Endothelial cell of umbilical vein (primary cell): Measurements from ENCODE around the gene KRT81. TPM values are rescaled to one million over a fixed set of nuclear protein-coding genes. Genes with fewer than 3 reads are reported as not detected.
A peak's percentile ranks its signal among the peaks of the same experiment; 100 is the strongest.
"Not testable (repeated sequence)": the region's sequence is repeated elsewhere in the genome, so short reads cannot be mapped to it uniquely, and the experiment has no call there.

Experiments
- BruUV-seq: library from RNA; stranded (reverse); fragments of 400-500 nt; replicated peaks from 2 replicates; lab custom pipeline; 2021; lab: Mats Ljungman, UMichigan
- CTCF ChIA-PET: fragments of 300-600, 350-600 bp; sonication (Branson Sonifier 250); formaldehyde crosslinking; loops from one replicate; lab custom pipeline; 2021; ENCODE audit warnings: antibody characterized with exemption, inconsistent platforms; lab: Charles Lee
- POLR2A ChIA-PET: fragments of 300-600, 350-600 bp; sonication (Branson Sonifier 250); formaldehyde crosslinking; loops from one replicate; lab custom pipeline; 2021; ENCODE audit warnings: antibody characterized with exemption, inconsistent platforms; lab: Charles Lee
- DNase-seq: peaks from one replicate; pipeline ENCODE4 v3.0.0-alpha.2; 2011; ENCODE audit warnings: low read depth, low spot score
- FAIRE-seq: peaks from 2 replicates; lab custom pipeline; 2011; peaks lifted over from hg19 to GRCh38; lab: Jason Lieb, UNC
- H2AFZ ChIP-seq: 2 replicates; pipeline ENCODE4 v1.6.0; 2012; ENCODE audit warnings: low read depth, low read length, control low read depth, inconsistent platforms
- H3K27ac ChIP-seq: 2 replicates; pipeline ENCODE4 v1.5.1; 2011; ENCODE audit warnings: low read depth, mild to moderate bottlenecking, control low read depth, low read length, moderate library complexity; ENCODE audit not compliant: insufficient read depth
- H3K27me3 ChIP-seq, 2 experiments: 2 replicates each; pipeline versions ENCODE4 v1.6.0 to v1.6.1; 2011; ENCODE audit warnings: low read length in 2 of 2, mixed read lengths in 1 of 2; ENCODE audit not compliant: control insufficient read depth in 2 of 2, insufficient read depth in 2 of 2
- H3K36me3 ChIP-seq, 2 experiments: 2 replicates in 1 of 2; 3 replicates in 1 of 2; pipeline ENCODE4 v1.5.1; 2011; ENCODE audit warnings: low read length in 2 of 2, mild to moderate bottlenecking in 1 of 2, moderate library complexity in 1 of 2; ENCODE audit not compliant: control insufficient read depth in 2 of 2, insufficient read depth in 2 of 2; ENCODE audit errors: extremely low read depth in 1 of 2
- H3K4me1 ChIP-seq: 3 replicates; pipeline ENCODE4 v1.5.1; 2011; ENCODE audit warnings: mild to moderate bottlenecking, low read length; ENCODE audit not compliant: control insufficient read depth, insufficient read depth; ENCODE audit errors: extremely low read depth
- H3K4me2 ChIP-seq: 2 replicates; pipeline ENCODE4 v1.6.1; 2011; ENCODE audit warnings: low read length, control low read depth, mixed read lengths; ENCODE audit not compliant: insufficient read depth
- H3K4me3 ChIP-seq, 3 experiments: fragments of 200-600 bp in 1 of 3; sonication (generic), shearing (Covaris generic) in 1 of 3; replicated peaks in 1 of 3; 2 replicates each; pipeline ENCODE4 v1.5.1; 2011 to 2016; ENCODE audit warnings: control low read depth in 3 of 3, low read length in 3 of 3, mild to moderate bottlenecking in 2 of 3, inconsistent platforms in 1 of 3, low read depth in 1 of 3, moderate library complexity in 1 of 3; ENCODE audit not compliant: insufficient read depth in 1 of 3
- H3K79me2 ChIP-seq: 2 replicates; pipeline ENCODE4 v1.6.0; 2012; ENCODE audit warnings: low read length, inconsistent platforms; ENCODE audit not compliant: control insufficient read depth, insufficient read depth
- H3K9ac ChIP-seq: replicated peaks from 2 replicates; pipeline ENCODE3; 2011; ENCODE audit warnings: low read length, control low read depth; ENCODE audit not compliant: insufficient read depth; ENCODE audit errors: extremely low read depth
- H3K9me1 ChIP-seq: replicated peaks from 3 replicates; pipeline ENCODE4 v1.6.0; 2011; ENCODE audit warnings: mild to moderate bottlenecking, low read length; ENCODE audit not compliant: control insufficient read depth, insufficient read depth; ENCODE audit errors: extremely low read depth
- H3K9me3 ChIP-seq: replicated peaks from 2 replicates; pipeline ENCODE4 v1.5.1; 2012; ENCODE audit warnings: low read length, inconsistent platforms; ENCODE audit not compliant: control insufficient read depth, insufficient read depth
- H4K20me1 ChIP-seq: replicated peaks from 2 replicates; pipeline ENCODE3; 2011; ENCODE audit warnings: mild to moderate bottlenecking, low read length; ENCODE audit not compliant: control insufficient read depth, insufficient read depth; ENCODE audit errors: extremely low read depth
- EZH2 ChIP-seq: IDR thresholded peaks from 2 replicates; pipeline ENCODE4 v1.6.1; 2012; ENCODE audit warnings: borderline replicate concordance, low read depth, mild to moderate bottlenecking, moderate library complexity, low read length, inconsistent platforms; ENCODE audit not compliant: severe bottlenecking
- FOS ChIP-seq: IDR thresholded peaks from 2 replicates; pipeline ENCODE4 v1.6.1; 2011; ENCODE audit warnings: mild to moderate bottlenecking, low read length, moderate library complexity, borderline replicate concordance; ENCODE audit not compliant: insufficient read depth
- GATA2 ChIP-seq: IDR thresholded peaks from 2 replicates; pipeline ENCODE4 v1.7.0; 2011; ENCODE audit warnings: low read depth, mild to moderate bottlenecking, moderate library complexity, mixed read lengths, low read length; ENCODE audit not compliant: insufficient read length, insufficient read depth
- JUN ChIP-seq: IDR thresholded peaks from 2 replicates; pipeline ENCODE4 v1.6.1; 2011; ENCODE audit warnings: borderline replicate concordance, low read depth; ENCODE audit not compliant: insufficient read length, insufficient read depth
- MAX ChIP-seq: IDR thresholded peaks from 2 replicates; pipeline ENCODE4 v1.6.1; 2011; ENCODE audit not compliant: insufficient read depth, insufficient read length
- dilution Hi-C: fragments of 300-500 bp; cut with MboI; formaldehyde crosslinking; loops from one replicate; pipeline ENCODE4 v1.15.0; 2019; ENCODE audit warnings: low sequenced_read_pairs; ENCODE audit not compliant: extremely low pct_ligation_motif_present
- intact Hi-C: fragments of 100-400 bp; cut with micrococcal nuclease; formaldehyde crosslinking; loops from one replicate; pipeline ENCODE4 v1.10.0; 2022
- polyA plus RNA-seq, 4 experiments: library from polyadenylated mRNA; depleted of rRNA in 3 of 4; stranded (reverse) in 3 of 4; unstranded in 1 of 4; fragments of >200 nt; gene quantifications; 2 replicates each; pipeline versions ENCODE4 v1.2.1 to v1.2.3, GENCODE V29; 2011 to 2012; ENCODE audit warnings: missing spikeins in 1 of 4
- total RNA-seq: library from RNA; stranded (reverse); gene quantifications from 2 replicates; pipeline ENCODE4 v1.2.3, GENCODE V29; 2021
- TF ChIP-seq, protein P1 (sequence below), 2 donors: IDR thresholded peaks; 1 replicate in 1 of 2; 2 replicates in 1 of 2; pipeline ENCODE4 v1.5.1; 2011; ENCODE audit warnings: low read length in 2 of 2, mild to moderate bottlenecking in 2 of 2, moderate library complexity in 2 of 2, control low read depth in 1 of 2, inconsistent platforms in 1 of 2, low read depth in 1 of 2; ENCODE audit not compliant: insufficient read depth in 1 of 2; ENCODE audit errors: extremely low read depth in 1 of 2

KRT81 gene
- total and polyA plus RNA-seq, 2 donors (not counting 3 experiments of a cell fraction or from before 2014, with no cell fraction given) = not detected

GRCh38 chr12:52315721-52316120 is 24.4 kb upstream of the KRT81 start:
- H4K20me1 ChIP-seq, H3K79me2 ChIP-seq, H3K9ac ChIP-seq, dilution Hi-C loops, H3K27ac ChIP-seq, FAIRE-seq, H3K4me2 ChIP-seq, POLR2A ChIA-PET, intact Hi-C loops, H3K9me3 ChIP-seq, H3K4me1 ChIP-seq, H2AFZ ChIP-seq, H3K4me3 ChIP-seq, BruUV-seq, H3K9me1 ChIP-seq, DNase-seq, H3K36me3 ChIP-seq: not testable (repeated sequence)
- H3K27me3 ChIP-seq = peaks cover 26 to 42% of the 10 kb centered on the region in 2 experiments
- CTCF ChIA-PET = interaction anchor here (0.6 to 2.8 kb wide), 5 partner anchors 9 to 161 kb away, joined by 3 to 14 read pairs (median 4); no protein-coding TSS in a partner anchor
- TF ChIP-seq, protein P1, sequence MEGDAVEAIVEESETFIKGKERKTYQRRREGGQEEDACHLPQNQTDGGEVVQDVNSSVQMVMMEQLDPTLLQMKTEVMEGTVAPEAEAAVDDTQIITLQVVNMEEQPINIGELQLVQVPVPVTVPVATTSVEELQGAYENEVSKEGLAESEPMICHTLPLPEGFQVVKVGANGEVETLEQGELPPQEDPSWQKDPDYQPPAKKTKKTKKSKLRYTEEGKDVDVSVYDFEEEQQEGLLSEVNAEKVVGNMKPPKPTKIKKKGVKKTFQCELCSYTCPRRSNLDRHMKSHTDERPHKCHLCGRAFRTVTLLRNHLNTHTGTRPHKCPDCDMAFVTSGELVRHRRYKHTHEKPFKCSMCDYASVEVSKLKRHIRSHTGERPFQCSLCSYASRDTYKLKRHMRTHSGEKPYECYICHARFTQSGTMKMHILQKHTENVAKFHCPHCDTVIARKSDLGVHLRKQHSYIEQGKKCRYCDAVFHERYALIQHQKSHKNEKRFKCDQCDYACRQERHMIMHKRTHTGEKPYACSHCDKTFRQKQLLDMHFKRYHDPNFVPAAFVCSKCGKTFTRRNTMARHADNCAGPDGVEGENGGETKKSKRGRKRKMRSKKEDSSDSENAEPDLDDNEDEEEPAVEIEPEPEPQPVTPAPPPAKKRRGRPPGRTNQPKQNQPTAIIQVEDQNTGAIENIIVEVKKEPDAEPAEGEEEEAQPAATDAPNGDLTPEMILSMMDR (IDR thresholded peaks at IDR 0.05; ENCODE audit: extremely low read depth in 1 of 2, insufficient read depth in 1 of 2, low read depth in 1 of 2, low read length in 2 of 2) = peak; percentile 29 to 48

GRCh38 chr12:52314511-52314910 is 23.2 kb upstream of the KRT81 start:
- Histone ChIP-seq H3K4me3 (no peak overlapping the region), H3K36me3 (no peaks in the 10 kb centered on the region), H3K9ac (no peak overlapping the region), H3K4me2 (no peak overlapping the region), H3K9me1 (no peaks in the 10 kb centered on the region), H3K4me1 (no peaks in the 10 kb centered on the region), H4K20me1 (no peaks in the 10 kb centered on the region), H3K79me2 (no peaks in the 10 kb centered on the region), H2AFZ (no peak overlapping the region), H3K27ac (no peak overlapping the region), H3K9me3 (no peaks in the 10 kb centered on the region), H3K27me3 (peaks cover 31 to 41% of the 10 kb centered on the region in 2 experiments)
- FAIRE-seq (no peak), DNase-seq (no peak)
- CTCF ChIA-PET = interaction anchor here (1.6 to 2.8 kb wide), 3 partner anchors 8 to 159 kb away, joined by 4 to 14 read pairs (median 11); no protein-coding TSS in a partner anchor
- TF ChIP-seq EZH2 (no peak), GATA2 (no peak), MAX (no peak), FOS (no peak), JUN (no peak)
- POLR2A ChIA-PET = no interaction called here
- dilution Hi-C loops = no loop called here
- BruUV-seq = no TSS peak
- intact Hi-C loops = no loop called here
